GM13976 (cell line): Measurements from ENCODE around the gene PRSS53.

Experiments used
- DNase-seq: peaks from one replicate; pipeline ENCODE4 v3.0.0; 2012; ENCODE audit warnings: low spot score
- in situ Hi-C: fragments of 300-500 bp; cut with MboI; formaldehyde crosslinking; loops from one replicate; pipeline ENCODE4 v1.12.0; 2022; ENCODE audit warnings: low sequenced_read_pairs, mixed read lengths, inconsistent platforms; ENCODE audit not compliant: unreplicated experiment
- TF ChIP-seq, protein P1 (sequence below): IDR thresholded peaks from 2 replicates; pipeline ENCODE4 v1.5.1; 2012; ENCODE audit warnings: borderline replicate concordance, mild to moderate bottlenecking; ENCODE audit not compliant: insufficient read depth; ENCODE audit errors: extremely low read depth, missing control alignments, control extremely low read depth

The PRSS53 gene

DNA sequence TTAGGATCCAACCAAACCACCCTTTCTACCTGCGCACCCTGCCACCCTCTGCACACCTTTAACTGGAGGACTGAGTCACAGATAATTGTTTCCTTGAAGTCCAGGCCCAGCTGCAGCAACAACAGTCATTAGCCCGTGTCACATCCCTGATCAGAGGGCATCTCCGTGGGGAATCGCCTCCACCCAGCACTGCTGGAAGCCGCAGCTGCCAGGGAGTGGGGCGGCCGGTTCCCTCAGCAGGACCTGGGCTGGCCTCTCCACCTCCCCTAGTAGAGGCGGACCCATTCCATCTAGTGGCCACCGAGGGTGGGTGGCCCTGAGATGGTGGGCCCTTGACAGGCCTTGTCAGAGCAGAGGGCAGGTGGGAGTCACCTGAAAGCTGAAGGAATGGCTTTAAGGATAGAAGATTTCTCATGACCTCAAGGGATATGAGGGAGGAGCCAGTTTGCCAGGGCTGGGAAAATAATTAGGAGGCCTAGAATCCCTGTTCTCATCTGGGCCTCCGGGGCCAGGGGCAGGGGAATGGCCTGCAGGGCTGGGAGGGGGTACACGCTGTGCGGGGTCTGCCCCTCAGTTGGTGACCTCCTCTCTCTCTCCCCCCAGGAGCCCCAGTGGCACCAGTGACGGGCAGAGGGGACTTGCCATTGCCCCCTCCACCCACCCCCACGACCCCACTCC lies 6.2 kb downstream of the PRSS53 start:
- DNase-seq, result no peak
- in situ Hi-C loops, result no loop called here
- TF ChIP-seq, protein P1, sequence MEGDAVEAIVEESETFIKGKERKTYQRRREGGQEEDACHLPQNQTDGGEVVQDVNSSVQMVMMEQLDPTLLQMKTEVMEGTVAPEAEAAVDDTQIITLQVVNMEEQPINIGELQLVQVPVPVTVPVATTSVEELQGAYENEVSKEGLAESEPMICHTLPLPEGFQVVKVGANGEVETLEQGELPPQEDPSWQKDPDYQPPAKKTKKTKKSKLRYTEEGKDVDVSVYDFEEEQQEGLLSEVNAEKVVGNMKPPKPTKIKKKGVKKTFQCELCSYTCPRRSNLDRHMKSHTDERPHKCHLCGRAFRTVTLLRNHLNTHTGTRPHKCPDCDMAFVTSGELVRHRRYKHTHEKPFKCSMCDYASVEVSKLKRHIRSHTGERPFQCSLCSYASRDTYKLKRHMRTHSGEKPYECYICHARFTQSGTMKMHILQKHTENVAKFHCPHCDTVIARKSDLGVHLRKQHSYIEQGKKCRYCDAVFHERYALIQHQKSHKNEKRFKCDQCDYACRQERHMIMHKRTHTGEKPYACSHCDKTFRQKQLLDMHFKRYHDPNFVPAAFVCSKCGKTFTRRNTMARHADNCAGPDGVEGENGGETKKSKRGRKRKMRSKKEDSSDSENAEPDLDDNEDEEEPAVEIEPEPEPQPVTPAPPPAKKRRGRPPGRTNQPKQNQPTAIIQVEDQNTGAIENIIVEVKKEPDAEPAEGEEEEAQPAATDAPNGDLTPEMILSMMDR, result no peak

DNA sequence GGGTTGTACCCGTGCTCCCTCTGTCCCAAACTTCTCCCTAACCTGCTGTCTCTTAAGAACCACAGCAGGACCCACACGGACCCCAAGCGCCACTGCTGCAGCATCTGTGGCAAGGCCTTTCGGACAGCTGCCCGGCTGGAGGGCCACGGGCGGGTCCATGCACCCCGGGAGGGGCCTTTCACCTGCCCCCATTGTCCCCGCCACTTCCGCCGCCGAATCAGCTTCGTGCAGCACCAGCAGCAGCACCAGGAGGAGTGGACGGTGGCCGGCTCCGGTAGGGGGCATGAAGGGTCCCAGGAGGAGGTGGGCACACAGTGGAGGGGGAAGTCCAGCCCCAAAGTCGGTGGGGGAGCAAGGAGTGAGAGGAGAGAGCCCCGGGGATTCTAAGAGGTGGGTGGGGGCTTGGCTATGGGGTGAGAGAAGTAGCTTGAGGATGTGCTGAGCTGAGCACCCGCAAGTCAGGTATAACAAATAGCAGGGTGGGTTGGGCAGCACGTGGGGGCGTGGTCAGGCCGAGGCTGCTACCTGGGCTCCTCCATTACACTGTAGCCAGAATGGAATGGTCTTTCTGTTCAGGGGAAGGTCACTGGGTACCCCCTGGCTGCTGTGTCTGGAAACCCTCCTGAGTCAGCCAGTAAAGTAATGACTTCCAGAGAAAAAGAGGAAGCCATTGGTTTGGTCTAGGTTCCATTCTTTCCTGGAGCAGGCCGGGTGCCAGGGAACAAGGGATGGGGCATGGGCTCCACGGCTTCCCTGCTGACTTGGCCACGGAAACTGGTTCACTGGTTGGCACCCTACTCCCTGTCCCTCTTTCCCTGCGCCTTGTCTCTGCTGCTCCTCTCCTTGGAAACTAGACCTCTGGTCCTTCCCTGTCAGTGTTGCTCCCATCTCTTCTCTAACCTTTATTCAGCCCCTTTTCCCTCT lies 7.1 kb downstream of the PRSS53 start:
- no peak for DNase-seq
- in situ Hi-C loops, result no loop called here
- TF ChIP-seq, protein P1, result no peak

DNA sequence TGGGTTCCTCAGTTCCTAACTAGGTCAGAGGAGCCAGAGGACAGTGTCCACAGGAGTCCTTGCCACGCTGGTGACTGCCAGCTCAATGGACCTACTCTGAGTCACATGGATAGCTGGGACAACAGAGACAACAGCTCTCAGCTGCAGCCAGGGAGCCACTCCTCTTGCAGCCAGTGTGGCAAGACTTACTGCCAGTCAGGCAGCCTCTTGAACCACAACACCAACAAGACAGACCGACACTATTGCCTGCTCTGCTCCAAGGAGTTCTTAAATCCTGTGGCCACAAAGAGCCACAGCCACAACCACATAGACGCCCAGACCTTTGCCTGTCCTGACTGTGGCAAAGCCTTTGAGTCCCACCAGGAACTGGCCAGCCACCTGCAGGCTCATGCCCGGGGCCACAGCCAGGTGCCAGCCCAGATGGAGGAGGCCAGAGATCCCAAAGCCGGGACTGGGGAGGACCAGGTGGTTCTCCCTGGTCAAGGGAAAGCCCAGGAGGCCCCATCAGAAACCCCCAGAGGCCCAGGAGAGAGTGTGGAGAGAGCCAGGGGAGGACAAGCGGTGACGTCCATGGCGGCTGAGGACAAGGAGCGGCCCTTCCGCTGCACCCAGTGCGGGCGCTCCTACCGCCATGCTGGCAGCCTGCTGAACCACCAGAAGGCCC lies 7.9 kb downstream of the PRSS53 start:
- TF ChIP-seq, protein P1, result no peak
- in situ Hi-C loops, result no loop called here
- DNase-seq, result no peak

DNA sequence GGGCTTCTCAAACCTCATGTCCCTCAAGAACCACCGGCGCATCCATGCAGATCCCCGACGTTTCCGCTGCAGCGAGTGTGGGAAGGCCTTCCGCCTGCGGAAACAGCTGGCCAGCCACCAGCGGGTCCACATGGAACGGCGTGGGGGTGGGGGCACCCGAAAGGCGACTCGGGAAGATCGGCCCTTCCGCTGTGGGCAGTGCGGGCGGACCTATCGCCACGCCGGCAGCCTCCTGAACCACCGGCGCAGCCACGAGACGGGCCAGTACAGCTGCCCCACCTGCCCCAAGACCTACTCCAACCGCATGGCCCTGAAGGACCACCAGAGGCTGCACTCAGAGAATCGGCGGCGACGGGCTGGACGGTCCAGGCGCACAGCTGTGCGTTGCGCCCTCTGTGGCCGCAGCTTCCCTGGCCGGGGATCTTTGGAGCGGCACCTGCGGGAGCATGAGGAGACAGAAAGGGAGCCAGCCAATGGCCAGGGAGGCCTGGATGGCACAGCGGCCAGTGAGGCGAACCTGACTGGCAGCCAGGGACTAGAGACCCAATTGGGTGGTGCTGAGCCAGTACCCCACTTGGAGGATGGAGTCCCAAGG lies 8.6 kb downstream of the PRSS53 start:
- TF ChIP-seq, protein P1, result no peak
- no peak for DNase-seq
- in situ Hi-C loops, result no loop called here

DNA sequence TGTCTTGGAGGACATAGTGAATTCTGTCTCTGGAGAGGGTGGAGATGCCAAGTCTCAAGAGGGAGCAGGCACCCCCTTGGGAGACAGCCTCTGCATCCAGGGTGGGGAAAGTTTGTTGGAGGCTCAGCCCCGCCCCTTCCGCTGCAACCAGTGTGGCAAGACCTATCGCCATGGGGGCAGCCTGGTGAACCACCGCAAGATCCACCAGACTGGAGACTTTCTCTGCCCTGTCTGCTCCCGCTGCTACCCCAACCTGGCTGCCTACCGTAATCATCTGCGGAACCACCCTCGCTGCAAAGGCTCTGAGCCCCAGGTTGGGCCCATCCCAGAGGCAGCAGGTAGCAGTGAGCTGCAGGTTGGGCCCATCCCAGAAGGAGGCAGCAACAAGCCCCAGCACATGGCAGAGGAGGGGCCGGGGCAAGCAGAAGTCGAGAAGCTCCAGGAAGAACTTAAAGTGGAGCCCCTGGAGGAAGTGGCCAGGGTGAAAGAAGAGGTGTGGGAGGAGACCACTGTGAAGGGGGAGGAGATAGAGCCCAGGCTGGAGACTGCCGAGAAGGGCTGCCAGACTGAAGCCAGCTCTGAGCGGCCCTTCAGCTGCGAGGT lies 9.3 kb downstream of the PRSS53 start:
- in situ Hi-C loops, result no loop called here
- DNase-seq, result no peak
- TF ChIP-seq, protein P1, result no peak
